GM21526 (cell line): Measurements from ENCODE around the gene ARAP3.

Experiments
- ATAC-seq: cut with Tn5 transposase; IDR thresholded peaks from one replicate; pipeline ENCODE4 v1.9.1; 2021; ENCODE audit warnings: moderate library complexity; ENCODE audit not compliant: unreplicated experiment, low FRiP score

ARAP3 gene

DNA sequence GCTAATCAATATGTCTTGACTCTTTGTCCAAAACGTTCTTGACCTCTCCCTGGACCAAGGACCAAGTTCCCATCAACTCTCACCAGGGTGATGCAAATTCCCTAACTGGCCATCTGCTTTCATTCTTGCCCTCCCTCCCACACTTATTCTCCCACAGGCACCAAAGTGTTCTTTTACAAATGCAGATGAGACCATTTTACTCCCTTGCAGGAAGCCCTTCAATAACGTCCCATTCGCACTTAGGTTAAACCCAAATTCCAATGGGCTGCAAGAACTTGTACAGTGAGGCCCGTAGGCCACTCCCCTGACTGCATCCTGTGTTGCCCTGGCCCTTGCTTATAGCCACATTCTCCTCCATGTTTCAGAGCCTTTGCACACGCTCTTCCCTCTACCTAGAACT, 7.3 kb downstream of the ARAP3 start:
- no peak for ATAC-seq

- no peak for ATAC-seq
Measured at GRCh38 chr5:141672841-141673813, 8.9 kb downstream of the ARAP3 start.

DNA sequence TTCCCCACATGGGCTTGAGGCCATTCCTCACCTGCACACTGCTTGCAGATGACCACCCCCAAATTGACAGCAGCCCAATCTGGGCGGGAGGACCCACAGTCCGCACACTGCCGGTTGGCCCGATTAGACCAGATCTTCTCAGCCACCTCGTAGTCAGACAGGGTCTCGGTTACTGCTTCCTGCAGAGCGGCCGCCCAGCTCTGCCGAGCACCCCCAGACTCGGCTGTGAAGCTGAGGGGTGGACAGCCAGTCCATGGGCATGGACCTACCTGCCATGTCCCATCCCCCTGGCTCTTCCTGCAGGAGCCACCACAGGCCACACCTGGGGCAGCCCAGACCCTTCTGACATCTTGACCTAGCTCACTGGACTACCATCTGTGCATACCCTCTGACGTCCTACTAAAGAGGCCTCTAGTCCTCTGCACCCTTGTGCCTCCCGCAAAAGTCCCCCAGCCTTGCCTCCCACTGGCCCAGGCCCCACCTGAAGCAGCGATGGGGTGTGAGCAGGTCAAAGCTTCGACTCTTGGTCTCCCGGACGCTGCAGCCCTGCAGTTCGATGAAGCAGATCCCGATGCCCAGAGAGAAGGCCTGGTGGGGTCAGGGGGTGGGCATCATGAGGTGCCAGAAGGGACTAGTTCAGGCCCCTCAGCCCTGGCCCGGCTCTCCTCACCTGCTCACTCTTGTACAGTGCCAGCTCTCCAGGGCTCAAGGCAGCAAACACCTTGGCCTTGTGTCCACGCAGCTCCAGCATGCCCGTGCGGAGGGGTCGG, 9.8 kb downstream of the ARAP3 start:
- ATAC-seq = no peak

- ATAC-seq = no peak
Measured at GRCh38 chr5:141669520-141669919, 12.5 kb downstream of the ARAP3 start.

DNA sequence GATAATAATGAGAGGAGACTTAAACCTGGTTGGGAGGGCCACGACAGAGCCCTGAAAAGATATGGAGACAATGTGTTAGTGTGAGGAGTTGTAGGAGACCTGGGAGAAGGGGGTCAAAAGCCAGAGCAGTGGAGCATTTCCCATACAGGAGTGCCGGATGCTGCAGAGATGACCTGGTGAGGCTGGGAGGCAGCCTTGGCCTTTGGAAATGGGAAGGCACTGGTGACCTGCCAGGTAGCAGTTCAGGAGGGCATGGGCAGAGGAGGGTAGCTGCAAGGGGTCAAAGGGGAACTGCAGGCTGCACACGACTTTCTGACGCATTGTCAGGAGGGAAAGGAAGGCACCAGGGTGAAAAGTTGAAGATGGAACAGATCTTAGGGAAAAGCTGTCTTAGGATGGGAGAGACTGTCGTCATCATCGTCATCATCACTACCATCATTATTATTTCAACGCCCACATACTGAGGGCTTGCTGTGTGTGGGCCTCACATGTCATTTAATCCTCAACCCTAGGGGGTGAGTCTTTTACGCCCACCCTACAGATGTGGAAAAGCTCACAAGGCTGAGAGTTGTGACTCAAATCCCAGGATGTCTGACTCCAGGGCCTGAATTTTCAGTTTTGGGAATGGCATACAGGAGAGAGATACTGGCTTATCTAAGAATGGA, 13.3 kb downstream of the ARAP3 start:
- no peak for ATAC-seq

GRCh38 chr5:141665995-141666940, 15.8 kb downstream of the ARAP3 start:
- no peak for ATAC-seq

- ATAC-seq = peak; percentile 95
Measured at GRCh38 chr5:141664733-141665461, 17.1 kb downstream of the ARAP3 start.

DNA sequence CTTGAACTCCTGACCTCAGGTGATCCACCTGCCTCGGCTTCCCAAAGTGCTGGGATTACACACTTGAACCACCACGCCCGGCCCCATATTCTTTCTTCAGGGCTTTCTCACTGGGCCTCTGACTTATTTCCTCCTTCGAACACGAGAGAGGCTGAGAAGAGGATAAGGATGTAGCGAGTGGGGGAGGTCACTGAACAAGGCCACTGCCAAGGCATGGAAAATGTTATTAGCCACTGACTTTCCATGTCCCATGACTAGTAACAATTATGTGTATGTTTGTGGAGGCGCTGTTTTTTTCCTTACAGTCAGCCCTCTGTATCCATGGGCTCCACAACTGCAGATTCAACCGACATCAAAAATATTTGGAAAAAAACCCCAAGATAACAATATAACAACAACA, 18.5 kb downstream of the ARAP3 start:
- no peak for ATAC-seq

DNA sequence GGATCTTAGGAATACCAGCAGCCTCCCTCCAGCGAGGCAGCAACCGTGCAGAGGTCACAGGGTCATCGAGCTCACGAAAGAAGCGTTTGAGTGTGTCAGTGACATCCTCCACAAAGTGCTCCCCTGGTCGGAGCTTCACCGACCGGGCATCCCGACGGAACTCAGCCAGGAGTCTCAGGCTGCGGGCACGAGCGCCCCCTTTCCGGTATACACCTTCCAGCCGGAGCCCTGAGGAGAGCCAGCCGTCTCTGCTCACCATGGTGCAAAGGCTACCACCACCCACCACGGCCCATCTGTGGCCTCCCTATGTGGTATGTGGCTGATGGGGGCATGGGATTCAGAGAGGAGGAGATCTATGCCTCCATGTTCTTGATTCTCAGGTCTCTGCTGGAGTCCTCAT, 20.0 kb downstream of the ARAP3 start:
- no peak for ATAC-seq

DNA sequence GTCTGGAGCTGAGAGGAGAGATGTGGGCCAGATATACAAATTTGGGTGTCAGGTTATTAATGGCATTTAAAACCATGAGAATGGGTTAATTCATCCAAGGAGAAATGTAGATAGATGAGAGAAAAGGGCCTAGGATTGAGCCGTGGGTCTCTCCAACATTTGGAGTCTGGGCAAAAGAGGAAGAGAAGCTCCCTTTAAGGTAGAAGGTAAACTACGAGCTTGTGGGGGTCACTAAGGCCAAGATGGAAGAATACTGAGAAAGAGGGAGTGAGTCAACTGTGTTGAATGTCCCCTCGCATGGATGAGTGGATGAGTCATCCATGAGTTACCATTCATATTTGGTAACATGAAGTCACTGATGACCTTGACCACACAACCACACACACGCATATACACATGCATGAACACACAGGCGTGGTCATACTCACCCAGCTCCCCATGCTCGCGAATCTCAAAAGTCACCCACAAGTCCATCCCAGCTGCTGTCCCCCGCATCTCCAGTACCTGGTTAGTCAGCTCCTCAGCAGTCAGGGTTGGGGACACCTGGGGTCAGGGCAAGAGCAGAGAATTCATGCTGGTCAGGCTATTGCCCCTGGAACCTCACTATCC, 24.0 kb downstream of the ARAP3 start:
- no peak for ATAC-seq

DNA sequence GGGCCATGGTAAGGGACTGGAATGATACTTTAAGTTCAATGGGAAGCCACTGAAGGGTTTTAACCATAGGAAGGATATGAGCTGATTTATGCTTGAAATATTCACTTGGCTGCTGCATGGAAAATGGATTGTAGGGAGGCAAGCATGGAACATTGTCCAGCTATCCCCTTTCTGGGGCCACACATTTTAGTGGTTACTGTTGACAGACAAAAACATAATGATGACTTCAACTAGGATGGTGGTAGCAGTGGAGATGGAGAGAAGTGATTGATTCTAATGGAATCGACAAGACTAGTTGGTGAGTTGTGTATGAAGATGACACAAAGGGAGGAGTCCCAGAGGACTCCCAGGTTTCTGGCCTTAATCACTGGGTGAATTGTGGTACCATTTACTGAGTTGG, 24.6 kb downstream of the ARAP3 start:
- ATAC-seq = no peak

DNA sequence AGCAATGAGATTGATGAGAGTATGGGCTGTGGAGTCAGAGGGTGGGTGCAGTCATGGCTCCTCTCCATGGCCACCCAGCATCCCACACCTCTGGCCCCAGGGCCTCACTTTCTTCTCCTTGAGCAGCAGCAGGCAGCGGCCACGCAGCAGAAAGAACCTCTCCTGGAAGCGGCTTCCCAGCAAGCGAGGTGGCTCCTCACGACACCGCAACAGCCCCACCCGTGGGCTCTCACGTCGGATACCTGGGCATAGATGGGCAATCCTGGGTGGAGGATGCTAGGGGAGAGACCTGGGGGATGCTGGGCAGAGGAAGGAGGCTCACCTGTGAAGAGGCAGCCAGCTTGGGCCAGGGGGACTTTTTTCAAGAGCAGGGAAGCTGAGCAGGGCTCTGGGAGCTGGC, 25.6 kb downstream of the ARAP3 start:
- no peak for ATAC-seq

DNA sequence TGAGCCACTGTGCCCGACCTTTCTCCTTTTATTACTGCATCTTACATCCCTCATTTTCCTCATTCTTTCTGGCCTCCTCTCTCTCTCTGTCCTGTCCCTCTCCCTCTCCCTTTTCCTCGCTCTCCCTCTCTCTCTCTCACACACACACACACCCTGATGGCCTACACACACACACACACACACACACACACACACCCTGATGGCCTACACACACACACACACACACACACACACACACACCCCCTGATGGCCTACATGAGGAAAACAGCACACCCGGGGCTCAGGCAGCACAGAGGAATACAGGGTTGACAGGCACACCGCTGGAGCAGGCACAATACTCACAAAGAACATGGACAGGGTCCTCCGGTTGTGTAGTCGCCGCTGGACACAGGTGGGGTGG, 27.0 kb downstream of the ARAP3 start:
- ATAC-seq = no peak

- ATAC-seq = no peak
Measured at GRCh38 chr5:141654298-141654697, 27.7 kb downstream of the ARAP3 start.

- ATAC-seq = no peak
Measured at GRCh38 chr5:141651728-141652105, 30.3 kb downstream of the ARAP3 start.

DNA sequence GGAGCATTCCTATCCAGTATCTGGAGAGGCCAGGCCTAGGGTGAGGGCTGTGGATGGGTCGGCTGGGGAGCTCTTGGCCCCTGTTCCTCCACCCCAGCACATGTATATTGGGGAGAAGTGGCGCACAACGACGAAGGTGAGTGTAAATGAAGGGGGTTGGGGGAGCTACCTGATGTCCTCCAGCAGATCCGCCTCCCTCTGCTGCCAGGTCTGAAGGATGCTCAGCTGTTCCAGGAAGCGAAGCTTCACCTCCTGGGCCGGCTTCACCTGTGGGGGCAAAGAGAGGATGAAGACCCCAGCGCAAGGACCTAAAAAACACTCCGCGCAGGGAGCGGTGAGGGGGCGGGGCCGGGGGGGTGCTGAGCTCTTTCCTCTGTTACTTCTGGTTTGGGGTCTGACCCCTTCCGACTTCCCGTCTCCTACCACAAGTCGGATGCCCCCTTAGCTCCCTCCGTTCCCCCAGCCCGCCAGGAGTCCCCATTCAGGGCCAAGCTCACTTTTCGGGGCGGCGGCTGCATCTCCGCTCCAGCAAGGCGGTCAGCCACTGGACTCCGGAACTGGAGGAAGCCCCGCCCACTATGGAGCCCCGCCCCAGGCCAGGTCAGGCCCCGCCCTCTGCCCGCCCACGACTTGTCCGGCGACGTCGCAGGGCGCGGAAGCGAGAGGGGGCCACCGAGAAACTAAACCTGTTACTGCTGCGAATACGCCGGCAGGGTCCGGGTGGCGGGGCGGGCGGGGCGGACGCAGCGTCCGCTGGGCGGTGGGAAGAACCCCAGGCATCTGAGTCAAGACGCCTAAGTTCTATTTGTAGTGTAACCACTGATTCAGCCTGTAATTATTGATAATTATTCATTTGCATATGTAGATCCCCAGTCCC, 30.9 kb downstream of the ARAP3 start, which contains the start of gene FCHSD1:
Gene FCHSD1 (minus strand): TSS at position 568 of the 877 bp plus-strand sequence. CDS start 50 bp downstream, at position 518.
- ATAC-seq = peak; percentile 91

GRCh38 chr5:141649972-141650371, 32.1 kb downstream of the ARAP3 start:
- ATAC-seq = no peak
